NB4 (cell line): Measurements from ENCODE around the gene MED26.

Experiments used
- MYC ChIP-seq: IDR thresholded peaks from 2 replicates; pipeline ENCODE4 v1.6.1; 2011; ENCODE audit warnings: low read depth, low read length
- POLR2A ChIP-seq: IDR thresholded peaks from 2 replicates; pipeline ENCODE4 v1.6.1; 2011; ENCODE audit warnings: mild to moderate bottlenecking; ENCODE audit not compliant: insufficient read length; ENCODE audit errors: extremely low read depth
- TF ChIP-seq, protein P1 (sequence below): IDR thresholded peaks from one replicate; pipeline ENCODE4 v1.5.1; 2012; ENCODE audit warnings: low read depth, low read length
- TF ChIP-seq, protein P2 (sequence below): IDR thresholded peaks from 2 replicates; pipeline ENCODE4 v1.6.1; 2011; ENCODE audit warnings: low read depth, low read length

DNA sequence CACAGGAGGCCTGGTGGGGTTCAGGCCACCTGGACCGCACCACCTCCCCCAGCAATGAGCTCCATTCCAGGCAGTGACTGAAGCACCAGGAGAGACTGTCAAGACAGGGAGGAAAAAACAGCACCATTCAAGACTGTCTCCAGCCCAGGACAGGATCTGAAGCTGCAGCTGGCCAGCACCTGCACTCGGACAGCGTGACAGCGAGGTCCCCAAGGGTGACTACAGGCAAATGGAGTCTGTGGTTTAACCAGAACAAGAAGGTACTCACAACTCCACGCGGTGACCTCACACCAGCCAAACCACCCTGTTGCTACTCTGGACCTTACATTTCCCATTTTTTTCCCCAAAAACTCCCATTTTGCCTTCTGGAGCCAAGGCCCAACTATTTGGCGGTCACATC lies 9.8 kb downstream of the MED26 start:
- TF ChIP-seq, protein P1, sequence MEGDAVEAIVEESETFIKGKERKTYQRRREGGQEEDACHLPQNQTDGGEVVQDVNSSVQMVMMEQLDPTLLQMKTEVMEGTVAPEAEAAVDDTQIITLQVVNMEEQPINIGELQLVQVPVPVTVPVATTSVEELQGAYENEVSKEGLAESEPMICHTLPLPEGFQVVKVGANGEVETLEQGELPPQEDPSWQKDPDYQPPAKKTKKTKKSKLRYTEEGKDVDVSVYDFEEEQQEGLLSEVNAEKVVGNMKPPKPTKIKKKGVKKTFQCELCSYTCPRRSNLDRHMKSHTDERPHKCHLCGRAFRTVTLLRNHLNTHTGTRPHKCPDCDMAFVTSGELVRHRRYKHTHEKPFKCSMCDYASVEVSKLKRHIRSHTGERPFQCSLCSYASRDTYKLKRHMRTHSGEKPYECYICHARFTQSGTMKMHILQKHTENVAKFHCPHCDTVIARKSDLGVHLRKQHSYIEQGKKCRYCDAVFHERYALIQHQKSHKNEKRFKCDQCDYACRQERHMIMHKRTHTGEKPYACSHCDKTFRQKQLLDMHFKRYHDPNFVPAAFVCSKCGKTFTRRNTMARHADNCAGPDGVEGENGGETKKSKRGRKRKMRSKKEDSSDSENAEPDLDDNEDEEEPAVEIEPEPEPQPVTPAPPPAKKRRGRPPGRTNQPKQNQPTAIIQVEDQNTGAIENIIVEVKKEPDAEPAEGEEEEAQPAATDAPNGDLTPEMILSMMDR, result no peak
- TF ChIP-seq MYC (no peak), POLR2A (no peak)
- TF ChIP-seq, protein P2, sequence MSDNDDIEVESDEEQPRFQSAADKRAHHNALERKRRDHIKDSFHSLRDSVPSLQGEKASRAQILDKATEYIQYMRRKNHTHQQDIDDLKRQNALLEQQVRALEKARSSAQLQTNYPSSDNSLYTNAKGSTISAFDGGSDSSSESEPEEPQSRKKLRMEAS, result no peak
